ENCODE results near the gene STEAP1B. TPM values are rescaled to one million over a fixed set of nuclear protein-coding genes. Genes with fewer than 3 reads are reported as not detected.

STEAP1B gene
- total and polyA plus RNA-seq, 2 of the 4 experiments (the other 2 are of a cell fraction), result 7.9 to 13.8 TPM

DNA sequence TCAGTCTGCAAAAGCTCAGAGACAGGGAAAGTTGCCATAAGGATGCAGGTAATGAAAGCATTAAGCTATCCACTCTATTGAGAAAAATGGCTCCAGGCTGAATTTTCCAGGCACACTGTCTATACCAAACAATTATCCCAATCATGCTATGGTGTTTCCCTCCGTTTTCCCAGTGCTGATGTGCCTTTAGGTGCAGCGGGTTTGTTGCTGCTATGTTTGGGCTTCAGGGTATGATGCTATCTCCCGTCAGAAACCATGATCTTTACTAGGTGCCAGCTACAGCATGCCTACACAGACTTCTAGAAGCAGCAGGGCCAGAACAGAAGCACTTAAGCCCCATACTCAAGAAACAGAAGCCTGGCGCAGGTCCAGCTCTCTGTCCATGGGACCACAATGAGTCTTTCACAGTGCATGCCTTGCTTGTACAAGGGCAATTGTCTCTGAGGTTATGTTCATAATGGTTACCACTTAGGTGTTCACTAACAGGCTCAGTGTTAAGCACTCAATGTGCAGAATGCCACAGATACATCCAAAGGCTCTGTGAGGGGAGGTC, 19.4 kb downstream of the STEAP1B start:
- H4K5ac ChIP-seq (ENCODE audit: low read depth, low read length), result no peak overlapping the region
- no peak for TF ChIP-seq RCOR1 (IDR thresholded peaks at IDR 0.05; ENCODE audit: insufficient replicate concordance, low read length)
- no peak for TF ChIP-seq FOS (IDR thresholded peaks at IDR 0.05; ENCODE audit: low read depth, low read length)
- no peak for TF ChIP-seq MXI1 (IDR thresholded peaks at IDR 0.05; ENCODE audit: borderline replicate concordance, low read depth, low read length)
- TF ChIP-seq, protein P1, sequence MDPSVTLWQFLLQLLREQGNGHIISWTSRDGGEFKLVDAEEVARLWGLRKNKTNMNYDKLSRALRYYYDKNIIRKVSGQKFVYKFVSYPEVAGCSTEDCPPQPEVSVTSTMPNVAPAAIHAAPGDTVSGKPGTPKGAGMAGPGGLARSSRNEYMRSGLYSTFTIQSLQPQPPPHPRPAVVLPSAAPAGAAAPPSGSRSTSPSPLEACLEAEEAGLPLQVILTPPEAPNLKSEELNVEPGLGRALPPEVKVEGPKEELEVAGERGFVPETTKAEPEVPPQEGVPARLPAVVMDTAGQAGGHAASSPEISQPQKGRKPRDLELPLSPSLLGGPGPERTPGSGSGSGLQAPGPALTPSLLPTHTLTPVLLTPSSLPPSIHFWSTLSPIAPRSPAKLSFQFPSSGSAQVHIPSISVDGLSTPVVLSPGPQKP (IDR thresholded peaks at IDR 0.05; ENCODE audit: borderline replicate concordance, low read depth, low read length), result no peak
- no peak for TF ChIP-seq POLR2A (IDR thresholded peaks at IDR 0.05; ENCODE audit: low read depth, low read length)
- TF ChIP-seq, protein P2, sequence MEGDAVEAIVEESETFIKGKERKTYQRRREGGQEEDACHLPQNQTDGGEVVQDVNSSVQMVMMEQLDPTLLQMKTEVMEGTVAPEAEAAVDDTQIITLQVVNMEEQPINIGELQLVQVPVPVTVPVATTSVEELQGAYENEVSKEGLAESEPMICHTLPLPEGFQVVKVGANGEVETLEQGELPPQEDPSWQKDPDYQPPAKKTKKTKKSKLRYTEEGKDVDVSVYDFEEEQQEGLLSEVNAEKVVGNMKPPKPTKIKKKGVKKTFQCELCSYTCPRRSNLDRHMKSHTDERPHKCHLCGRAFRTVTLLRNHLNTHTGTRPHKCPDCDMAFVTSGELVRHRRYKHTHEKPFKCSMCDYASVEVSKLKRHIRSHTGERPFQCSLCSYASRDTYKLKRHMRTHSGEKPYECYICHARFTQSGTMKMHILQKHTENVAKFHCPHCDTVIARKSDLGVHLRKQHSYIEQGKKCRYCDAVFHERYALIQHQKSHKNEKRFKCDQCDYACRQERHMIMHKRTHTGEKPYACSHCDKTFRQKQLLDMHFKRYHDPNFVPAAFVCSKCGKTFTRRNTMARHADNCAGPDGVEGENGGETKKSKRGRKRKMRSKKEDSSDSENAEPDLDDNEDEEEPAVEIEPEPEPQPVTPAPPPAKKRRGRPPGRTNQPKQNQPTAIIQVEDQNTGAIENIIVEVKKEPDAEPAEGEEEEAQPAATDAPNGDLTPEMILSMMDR (conservative IDR thresholded peaks at IDR 0.05; ENCODE audit: low read depth, low read length), result no peak
- TF ChIP-seq, protein P3, sequence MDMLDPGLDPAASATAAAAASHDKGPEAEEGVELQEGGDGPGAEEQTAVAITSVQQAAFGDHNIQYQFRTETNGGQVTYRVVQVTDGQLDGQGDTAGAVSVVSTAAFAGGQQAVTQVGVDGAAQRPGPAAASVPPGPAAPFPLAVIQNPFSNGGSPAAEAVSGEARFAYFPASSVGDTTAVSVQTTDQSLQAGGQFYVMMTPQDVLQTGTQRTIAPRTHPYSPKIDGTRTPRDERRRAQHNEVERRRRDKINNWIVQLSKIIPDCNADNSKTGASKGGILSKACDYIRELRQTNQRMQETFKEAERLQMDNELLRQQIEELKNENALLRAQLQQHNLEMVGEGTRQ (IDR thresholded peaks at IDR 0.05; ENCODE audit: low read depth, low read length), result no peak
- TF ChIP-seq NFE2L2 (IDR thresholded peaks at IDR 0.05; ENCODE audit: low read depth, low read length), result no peak
- no peaks in the 10 kb centered on the region for H3K27me3 ChIP-seq (ENCODE audit: control insufficient read depth, insufficient read depth, low read length)
- no peak overlapping the region for H2AFZ ChIP-seq (replicated peaks; ENCODE audit: low read length, poor library complexity)
- no peaks in the 10 kb centered on the region; the same call in 1 of the 2 replicates for H3K9me1 ChIP-seq (ENCODE audit: insufficient read depth, low read length)
- no peak overlapping the region for H4K91ac ChIP-seq (ENCODE audit: insufficient read depth, low read depth, low read length)
- H3K4me2 ChIP-seq (ENCODE audit: low read depth, low read length), result no peak overlapping the region
- intact Hi-C loops (cut with micrococcal nuclease), result loop anchor here (10.0 kb wide), 1 partner anchor 156 kb away; no protein-coding TSS in a partner anchor
- no peak overlapping the region for H3K27ac ChIP-seq (ENCODE audit: insufficient read depth, low read length)
- H3K36me3 ChIP-seq (ENCODE audit: control insufficient read depth, insufficient read depth, low read length), result no peaks in the 10 kb centered on the region
- H2BK120ac ChIP-seq (ENCODE audit: low read depth, low read length), result no peak overlapping the region
- no peak overlapping the region for H2AK5ac ChIP-seq (ENCODE audit: low read depth, low read length)
- H3K56ac ChIP-seq (ENCODE audit: extremely low read depth, insufficient read depth, low read length), result no peak overlapping the region
- ChIA-PET CTCF (no interaction called here), POLR2A (ENCODE audit: unreplicated experiment) (no interaction called here)
- no peak for DNase-seq
- no peak overlapping the region for H2BK15ac ChIP-seq (ENCODE audit: low read depth, low read length)
- BruUV-seq (replicated peaks), result no TSS peak
- H3K4me1 ChIP-seq (ENCODE audit: control insufficient read depth, insufficient read depth, low read length), result no peaks in the 10 kb centered on the region
- no peak overlapping the region for H4K8ac ChIP-seq (ENCODE audit: low read depth in 2 of 2, low read length in 2 of 2)
- H3K9me3 ChIP-seq (ENCODE audit: control insufficient read depth, insufficient read depth, low read length), result no peaks in the 10 kb centered on the region
- dilution Hi-C loops (cut with HindIII; ENCODE audit: low sequenced_read_pairs, unreplicated experiment), result loop anchor here (25.0 kb wide), 1 partner anchor 368 kb away; no protein-coding TSS in a partner anchor
- H3K23ac ChIP-seq (ENCODE audit: low read depth, low read length), result no peak overlapping the region
- in situ Hi-C loops (cut with MboI; ENCODE audit: low sequenced_read_pairs), result loop anchor here (5.0 kb wide), 1 partner anchor 373 kb away; no protein-coding TSS in a partner anchor
- no CpG with 5 or more reads among the region's 4 CpGs for WGBS, 2 experiments (ENCODE audit: extremely low coverage in 2 of 2, insufficient read length in 1 of 2)
- H3K4ac ChIP-seq (ENCODE audit: low read depth, low read length), result no peak overlapping the region
- H2BK5ac ChIP-seq (ENCODE audit: low read depth, low read length, poor library complexity, severe bottlenecking), result no peak overlapping the region
- no peaks in the 10 kb centered on the region for H4K20me1 ChIP-seq (ENCODE audit: insufficient read depth, low read length)
- H3K14ac ChIP-seq (replicated peaks; ENCODE audit: low read depth, low read length), result no peak overlapping the region
- no peak overlapping the region for H2BK20ac ChIP-seq (ENCODE audit: low read depth, low read length)
- no peak overlapping the region for H3K4me3 ChIP-seq (ENCODE audit: insufficient read depth, low read depth, low read length)
- H3K9ac ChIP-seq (ENCODE audit: low read depth, low read length), result no peak overlapping the region
- no peak overlapping the region for H3K18ac ChIP-seq (ENCODE audit: low read depth, low read length)
- no peaks in the 10 kb centered on the region for H3K79me1 ChIP-seq (ENCODE audit: low read depth in 1 of 2, low read length in 2 of 2)
- no peak overlapping the region for H2AK9ac ChIP-seq (replicated peaks; ENCODE audit: low read depth, low read length, poor library complexity)
- no peak for ATAC-seq (ENCODE audit: low read depth)
